Progenitor cell of endocrine pancreas (in vitro differentiated cells): ENCODE data around the gene USP11. TPM values are rescaled to one million over a fixed set of nuclear protein-coding genes. Genes with fewer than 3 reads are reported as not detected.

Experiments used
- DNase-seq: peaks from one replicate; pipeline ENCODE4 v3.0.0; 2021; ENCODE audit warnings: low spot score; ENCODE audit not compliant: unreplicated experiment
- H3K27ac Mint-ChIP-seq: 2 replicates; pipeline ENCODE4 v1.8.0; 2021; ENCODE audit warnings: mild to moderate bottlenecking, moderate library complexity, mixed read lengths
- H3K27me3 Mint-ChIP-seq: 2 replicates; pipeline ENCODE4 v1.8.0; 2021; ENCODE audit warnings: mixed read lengths
- H3K36me3 Mint-ChIP-seq: 2 replicates; pipeline ENCODE4 v1.8.0; 2022; ENCODE audit warnings: mixed read lengths; ENCODE audit not compliant: insufficient read depth
- H3K4me1 Mint-ChIP-seq: 2 replicates; pipeline ENCODE4 v1.8.0; 2021; ENCODE audit warnings: low read depth, mixed read lengths
- H3K4me3 Mint-ChIP-seq: 2 replicates; pipeline ENCODE4 v1.8.0; 2021; ENCODE audit warnings: low read depth, mild to moderate bottlenecking, moderate library complexity, mixed read lengths
- H3K9me3 Mint-ChIP-seq: 2 replicates; pipeline ENCODE4 v1.8.0; 2021; ENCODE audit warnings: low read depth, mixed read lengths
- CTCF ChIP-seq: fragments of 200-600 bp; sonication (generic); IDR thresholded peaks from one replicate; pipeline ENCODE4 v1.5.0; 2021; ENCODE audit warnings: antibody characterized with exemption, mild to moderate bottlenecking; ENCODE audit not compliant: unreplicated experiment
- total RNA-seq: library from RNA; stranded (reverse); gene quantifications from 2 replicates; pipeline ENCODE4 v1.2.1, GENCODE V29; 2021

USP11 gene
- total RNA-seq, 1 donor from 2014 or later = 267 TPM

- no peak for TF ChIP-seq CTCF
- peaks cover 28% of the 10 kb centered on the region for H3K4me1 Mint-ChIP-seq
- no peak overlapping the region for H3K4me3 Mint-ChIP-seq
- no peaks in the 10 kb centered on the region for H3K27me3 Mint-ChIP-seq
- DNase-seq = no peak
- peak overlapping the region; percentile 54 for H3K27ac Mint-ChIP-seq
- no peaks in the 10 kb centered on the region for H3K9me3 Mint-ChIP-seq
- peaks cover 21% of the 10 kb centered on the region for H3K36me3 Mint-ChIP-seq
Measured at GRCh38 chrX:47221756-47222155, 11.1 kb upstream of the USP11 start.

- Mint-ChIP-seq H3K4me3 (no peak overlapping the region), H3K9me3 (no peaks in the 10 kb centered on the region), H3K4me1 (peaks cover 20% of the 10 kb centered on the region), H3K27me3 (no peaks in the 10 kb centered on the region), H3K36me3 (peaks cover 23% of the 10 kb centered on the region), H3K27ac (no peak overlapping the region)
- no peak for DNase-seq
- no peak for TF ChIP-seq CTCF
Measured at GRCh38 chrX:47222751-47223350, 10.0 kb upstream of the USP11 start.

- H3K27me3 Mint-ChIP-seq = no peaks in the 10 kb centered on the region
- peak overlapping the region; percentile 77 for H3K27ac Mint-ChIP-seq
- DNase-seq = no peak
- H3K4me3 Mint-ChIP-seq = no peak overlapping the region
- H3K36me3 Mint-ChIP-seq = peaks cover 24% of the 10 kb centered on the region
- no peak for TF ChIP-seq CTCF
- no peaks in the 10 kb centered on the region for H3K9me3 Mint-ChIP-seq
- peaks cover 20% of the 10 kb centered on the region for H3K4me1 Mint-ChIP-seq
Measured at GRCh38 chrX:47223476-47224250, 9.1 kb upstream of the USP11 start.

GRCh38 chrX:47224266-47224895 is 8.4 kb upstream of the USP11 start:
- peaks cover 17% of the 10 kb centered on the region for H3K4me1 Mint-ChIP-seq
- H3K4me3 Mint-ChIP-seq = no peak overlapping the region
- TF ChIP-seq CTCF = no peak
- H3K27me3 Mint-ChIP-seq = no peaks in the 10 kb centered on the region
- H3K36me3 Mint-ChIP-seq = peaks cover 27% of the 10 kb centered on the region
- no peak overlapping the region for H3K27ac Mint-ChIP-seq
- no peaks in the 10 kb centered on the region for H3K9me3 Mint-ChIP-seq
- no peak for DNase-seq

- no peak overlapping the region for H3K4me3 Mint-ChIP-seq
- peaks cover 27% of the 10 kb centered on the region for H3K36me3 Mint-ChIP-seq
Measured at GRCh38 chrX:47224896-47225290, 7.9 kb upstream of the USP11 start.

More at GRCh38 chrX:47224896-47225290, 7.9 kb upstream of the USP11 start:
- Mint-ChIP-seq H3K4me1 (peaks cover 12% of the 10 kb centered on the region), H3K27ac (no peak overlapping the region), H3K9me3 (no peaks in the 10 kb centered on the region), H3K27me3 (no peaks in the 10 kb centered on the region)
- no peak for TF ChIP-seq CTCF
- no peak for DNase-seq
